HG03135 (cell line): ENCODE data around the gene C12orf42.

ENCODE experiments used
- ATAC-seq: cut with Tn5 transposase; IDR thresholded peaks from one replicate; pipeline ENCODE4 v1.9.1; 2021; ENCODE audit warnings: mild to moderate bottlenecking, moderate library complexity; ENCODE audit not compliant: unreplicated experiment

Gene C12orf42

GRCh38 chr12:103350116-103350515, 145.7 kb downstream of the C12orf42 start:
- no peak for ATAC-seq

GRCh38 chr12:103348935-103349334, 146.8 kb downstream of the C12orf42 start:
- ATAC-seq: no peak

- no peak for ATAC-seq
Measured at GRCh38 chr12:103336940-103337339, 158.8 kb downstream of the C12orf42 start.

- ATAC-seq: no peak
Measured at GRCh38 chr12:103334466-103334865, 161.3 kb downstream of the C12orf42 start.

- ATAC-seq: no peak
Measured at GRCh38 chr12:103333676-103334075, 162.1 kb downstream of the C12orf42 start.

- ATAC-seq: no peak
Measured at GRCh38 chr12:103331643-103332042, 164.1 kb downstream of the C12orf42 start.

- no peak for ATAC-seq
Measured at GRCh38 chr12:103330672-103331071, 165.1 kb downstream of the C12orf42 start.

- ATAC-seq: no peak
Measured at GRCh38 chr12:103327676-103328075, 168.1 kb downstream of the C12orf42 start.

GRCh38 chr12:103326190-103326589, 169.6 kb downstream of the C12orf42 start:
- no peak for ATAC-seq

GRCh38 chr12:103318566-103318965, 177.2 kb downstream of the C12orf42 start:
- ATAC-seq: no peak

- ATAC-seq: no peak
Measured at GRCh38 chr12:103317220-103317619, 178.5 kb downstream of the C12orf42 start.

- ATAC-seq: no peak
Measured at GRCh38 chr12:103314786-103315185, 181.0 kb downstream of the C12orf42 start.

GRCh38 chr12:103313894-103314293, 181.9 kb downstream of the C12orf42 start:
- no peak for ATAC-seq

GRCh38 chr12:103312742-103313354, 182.9 kb downstream of the C12orf42 start:
- no peak for ATAC-seq

GRCh38 chr12:103310546-103311270, 185.1 kb downstream of the C12orf42 start:
- ATAC-seq: no peak

GRCh38 chr12:103308396-103308795, 187.4 kb downstream of the C12orf42 start:
- no peak for ATAC-seq

- no peak for ATAC-seq
Measured at GRCh38 chr12:103303484-103303883, 192.3 kb downstream of the C12orf42 start.

GRCh38 chr12:103301642-103302591, 193.9 kb downstream of the C12orf42 start:
- no peak for ATAC-seq

GRCh38 chr12:103288016-103288415, 207.8 kb downstream of the C12orf42 start:
- ATAC-seq: no peak

GRCh38 chr12:103282124-103282523, 213.6 kb downstream of the C12orf42 start:
- no peak for ATAC-seq

- peak; percentile 92 for ATAC-seq
Measured at GRCh38 chr12:103279444-103279843, 216.3 kb downstream of the C12orf42 start.
